NB4 (cell line): ENCODE results near the gene METTL6.

Experiments used
- CTCF ChIP-seq: IDR thresholded peaks from one replicate; pipeline ENCODE4 v1.5.1; 2012; ENCODE audit warnings: low read depth, low read length
- MYC ChIP-seq: IDR thresholded peaks from 2 replicates; pipeline ENCODE4 v1.6.1; 2011; ENCODE audit warnings: low read depth, low read length
- POLR2A ChIP-seq: IDR thresholded peaks from 2 replicates; pipeline ENCODE4 v1.6.1; 2011; ENCODE audit warnings: mild to moderate bottlenecking; ENCODE audit not compliant: insufficient read length; ENCODE audit errors: extremely low read depth

GRCh38 chr3:15387171-15387581 is 40.2 kb downstream of the METTL6 start:
- TF ChIP-seq CTCF (no peak), MYC (no peak), POLR2A (no peak)
